HepG2 (cell line): Measurements from ENCODE around the gene SLC1A4. TPM values are rescaled to one million over a fixed set of nuclear protein-coding genes. Genes with fewer than 3 reads are reported as not detected.

ENCODE experiments used
- EZH2 ChIP-seq: conservative IDR thresholded peaks from 2 replicates; pipeline ENCODE4 v1.6.1; 2012; ENCODE audit warnings: mild to moderate bottlenecking, low read depth, low read length, moderate library complexity
- HMGA1 ChIP-seq: sonication (generic); formaldehyde crosslinking; conservative IDR thresholded peaks from 2 replicates; pipeline ENCODE4 v1.4.0; 2020; ENCODE audit warnings: missing genetic modification reagents
- MAFG ChIP-seq: sonication (generic); formaldehyde crosslinking; IDR thresholded peaks from 2 replicates; pipeline ENCODE4 v1.5.1; 2020; ENCODE audit warnings: mild to moderate bottlenecking, missing genetic modification reagents
- NKX3-1 ChIP-seq: sonication (generic); formaldehyde crosslinking; IDR thresholded peaks from 2 replicates; pipeline ENCODE4 v1.5.0; 2020; ENCODE audit warnings: missing genetic modification reagents
- PRMT3 ChIP-seq: sonication (generic); formaldehyde crosslinking; IDR thresholded peaks from 2 replicates; pipeline ENCODE4 v1.8.1; 2022; ENCODE audit warnings: low read depth, mild to moderate bottlenecking, moderate library complexity, missing genetic modification reagents, borderline replicate concordance
- RARA ChIP-seq: IDR thresholded peaks from 2 replicates; pipeline ENCODE4 v1.6.1; 2016; ENCODE audit warnings: missing genetic modification reagents, missing compliant biosample characterization
- ZBTB38 ChIP-seq: sonication (generic); formaldehyde crosslinking; IDR thresholded peaks from 2 replicates; pipeline ENCODE4 v1.5.1; 2020; ENCODE audit warnings: mild to moderate bottlenecking, missing genetic modification reagents
- ZNF101 ChIP-seq: sonication (generic); formaldehyde crosslinking; IDR thresholded peaks from 2 replicates; pipeline ENCODE4 v1.4.0; 2020; ENCODE audit warnings: mild to moderate bottlenecking, low read depth, missing genetic modification reagents, borderline replicate concordance
- ZNF367 ChIP-seq: sonication (generic); formaldehyde crosslinking; IDR thresholded peaks from 2 replicates; pipeline ENCODE4 v1.4.0; 2020; ENCODE audit warnings: missing genetic modification reagents, borderline replicate concordance
- ZNF616 ChIP-seq: sonication (generic); formaldehyde crosslinking; IDR thresholded peaks from 2 replicates; pipeline ENCODE4 v1.5.0; 2020; ENCODE audit warnings: low read depth, mild to moderate bottlenecking, missing genetic modification reagents
- ZNF768 ChIP-seq: sonication (generic); formaldehyde crosslinking; IDR thresholded peaks from 2 replicates; pipeline ENCODE4 v1.4.0; 2020; ENCODE audit warnings: missing genetic modification reagents
- polyA plus RNA-seq, 8 experiments: library from polyadenylated mRNA; depleted of rRNA in 3 of 8; stranded (reverse) in 7 of 8; unstranded in 1 of 8; fragments of >200 nt; fragmentation: Illumina TruSeq in 4 of 8; extraction: Trizol in 4 of 8; gene quantifications; 2 replicates each; pipeline versions ENCODE4 v1.2.1 to v1.2.3, GENCODE V29; 2011 to 2016; ENCODE audit warnings: low read depth in 4 of 8, missing spikeins in 1 of 8, mixed read lengths in 1 of 8; ENCODE audit not compliant: insufficient read depth in 1 of 8
- total RNA-seq, 5 experiments: library from RNA; depleted of rRNA; stranded (reverse); fragments of >200 nt; fragmentation: Illumina TruSeq; extraction: Trizol; gene quantifications; 2 replicates each; pipeline ENCODE4 v1.2.3, GENCODE V29; 2016; ENCODE audit warnings: low read depth in 1 of 5
- TF ChIP-seq, protein P1 (sequence below): sonication (generic); formaldehyde crosslinking; IDR thresholded peaks from 2 replicates; pipeline ENCODE4 v1.4.0; 2020; ENCODE audit warnings: missing genetic modification reagents, borderline replicate concordance
- TF ChIP-seq, protein P2 (sequence below): sonication (generic); formaldehyde crosslinking; IDR thresholded peaks from 2 replicates; pipeline ENCODE4 v1.4.0; 2020; ENCODE audit warnings: missing genetic modification reagents
- TF ChIP-seq, protein P3 (sequence below): sonication (generic); formaldehyde crosslinking; IDR thresholded peaks from 2 replicates; pipeline ENCODE4 v1.8.1; 2023; ENCODE audit warnings: mild to moderate bottlenecking, missing genetic modification reagents
- TF ChIP-seq, protein P4 (sequence below): sonication (generic); formaldehyde crosslinking; IDR thresholded peaks from 2 replicates; pipeline ENCODE4 v1.4.0; 2020; ENCODE audit warnings: missing genetic modification reagents
- TF ChIP-seq, protein P5 (sequence below): IDR thresholded peaks from 2 replicates; pipeline ENCODE4 v1.6.1; 2012; ENCODE audit warnings: low read length, improper control_type of control experiment

SLC1A4 gene
- total and polyA plus RNA-seq, 2 of the 13 experiments (the other 11 are each of a cell fraction or from before 2014, with no cell fraction given) = 21.0 to 39.6 TPM

DNA sequence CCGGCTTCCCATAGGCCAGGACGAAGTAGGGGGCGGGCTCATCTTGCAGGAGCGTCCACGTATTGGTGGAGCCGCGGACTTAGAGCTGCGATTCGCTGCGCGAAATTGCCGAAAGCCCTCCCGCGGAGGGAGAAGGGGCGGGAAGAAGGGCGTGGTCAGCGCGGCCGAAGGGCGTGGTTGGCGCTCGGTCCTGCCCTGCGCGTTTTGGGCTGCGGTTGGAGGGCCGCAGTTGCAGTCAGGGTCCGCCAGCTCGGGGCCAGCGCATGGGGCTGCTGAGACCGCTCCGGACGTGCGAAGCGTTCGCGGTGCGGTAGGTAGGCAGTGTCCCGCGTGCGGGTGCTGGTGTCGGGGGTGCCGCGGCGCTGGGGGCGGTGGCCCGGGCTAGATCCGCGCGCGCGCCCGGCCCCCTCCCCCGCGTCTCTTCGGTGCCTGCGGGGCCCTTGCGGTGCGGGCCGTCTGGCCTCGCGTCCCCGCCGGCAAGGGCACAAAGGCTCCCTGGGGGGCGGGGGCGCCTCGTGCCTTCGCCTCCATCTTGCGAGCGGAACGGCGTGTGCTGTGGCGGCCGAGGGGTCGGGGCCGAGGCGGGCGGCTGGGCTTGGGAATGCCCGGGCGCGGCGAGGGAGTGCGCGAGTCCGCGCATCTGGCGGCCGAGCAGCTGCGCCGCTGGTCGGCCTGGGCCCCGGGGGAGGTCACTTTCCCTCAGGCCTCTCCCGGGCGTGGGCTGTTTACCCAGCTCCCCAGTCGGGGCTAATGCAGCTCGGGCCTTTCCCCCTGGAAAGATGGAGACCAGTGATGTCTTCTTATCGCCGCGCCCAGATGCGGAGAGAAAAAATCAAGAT lies 67.2 kb downstream of the SLC1A4 start, which contains the start of gene CEP68 (continued):
- TF ChIP-seq, protein P1, sequence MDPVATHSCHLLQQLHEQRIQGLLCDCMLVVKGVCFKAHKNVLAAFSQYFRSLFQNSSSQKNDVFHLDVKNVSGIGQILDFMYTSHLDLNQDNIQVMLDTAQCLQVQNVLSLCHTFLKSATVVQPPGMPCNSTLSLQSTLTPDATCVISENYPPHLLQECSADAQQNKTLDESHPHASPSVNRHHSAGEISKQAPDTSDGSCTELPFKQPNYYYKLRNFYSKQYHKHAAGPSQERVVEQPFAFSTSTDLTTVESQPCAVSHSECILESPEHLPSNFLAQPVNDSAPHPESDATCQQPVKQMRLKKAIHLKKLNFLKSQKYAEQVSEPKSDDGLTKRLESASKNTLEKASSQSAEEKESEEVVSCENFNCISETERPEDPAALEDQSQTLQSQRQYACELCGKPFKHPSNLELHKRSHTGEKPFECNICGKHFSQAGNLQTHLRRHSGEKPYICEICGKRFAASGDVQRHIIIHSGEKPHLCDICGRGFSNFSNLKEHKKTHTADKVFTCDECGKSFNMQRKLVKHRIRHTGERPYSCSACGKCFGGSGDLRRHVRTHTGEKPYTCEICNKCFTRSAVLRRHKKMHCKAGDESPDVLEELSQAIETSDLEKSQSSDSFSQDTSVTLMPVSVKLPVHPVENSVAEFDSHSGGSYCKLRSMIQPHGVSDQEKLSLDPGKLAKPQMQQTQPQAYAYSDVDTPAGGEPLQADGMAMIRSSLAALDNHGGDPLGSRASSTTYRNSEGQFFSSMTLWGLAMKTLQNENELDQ (CRISPR knock-in tag) = no peak
- peak; percentile 68; the same call in 1 of the 2 replicates for TF ChIP-seq ZNF768
- TF ChIP-seq, protein P2, sequence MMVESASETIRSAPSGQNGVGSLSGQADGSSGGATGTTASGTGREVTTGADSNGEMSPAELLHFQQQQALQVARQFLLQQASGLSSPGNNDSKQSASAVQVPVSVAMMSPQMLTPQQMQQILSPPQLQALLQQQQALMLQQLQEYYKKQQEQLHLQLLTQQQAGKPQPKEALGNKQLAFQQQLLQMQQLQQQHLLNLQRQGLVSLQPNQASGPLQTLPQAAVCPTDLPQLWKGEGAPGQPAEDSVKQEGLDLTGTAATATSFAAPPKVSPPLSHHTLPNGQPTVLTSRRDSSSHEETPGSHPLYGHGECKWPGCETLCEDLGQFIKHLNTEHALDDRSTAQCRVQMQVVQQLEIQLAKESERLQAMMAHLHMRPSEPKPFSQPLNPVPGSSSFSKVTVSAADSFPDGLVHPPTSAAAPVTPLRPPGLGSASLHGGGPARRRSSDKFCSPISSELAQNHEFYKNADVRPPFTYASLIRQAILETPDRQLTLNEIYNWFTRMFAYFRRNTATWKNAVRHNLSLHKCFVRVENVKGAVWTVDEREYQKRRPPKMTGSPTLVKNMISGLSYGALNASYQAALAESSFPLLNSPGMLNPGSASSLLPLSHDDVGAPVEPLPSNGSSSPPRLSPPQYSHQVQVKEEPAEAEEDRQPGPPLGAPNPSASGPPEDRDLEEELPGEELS (CRISPR knock-in tag) = 0 out of 2 replicates have a peak, but pooled peaks have one; percentile 18
- no peak; the same call in 1 of the 2 replicates for TF ChIP-seq RARA (CRISPR knock-in tag)
- TF ChIP-seq, protein P3, sequence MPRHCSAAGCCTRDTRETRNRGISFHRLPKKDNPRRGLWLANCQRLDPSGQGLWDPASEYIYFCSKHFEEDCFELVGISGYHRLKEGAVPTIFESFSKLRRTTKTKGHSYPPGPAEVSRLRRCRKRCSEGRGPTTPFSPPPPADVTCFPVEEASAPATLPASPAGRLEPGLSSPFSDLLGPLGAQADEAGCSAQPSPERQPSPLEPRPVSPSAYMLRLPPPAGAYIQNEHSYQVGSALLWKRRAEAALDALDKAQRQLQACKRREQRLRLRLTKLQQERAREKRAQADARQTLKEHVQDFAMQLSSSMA (CRISPR knock-in tag) = no peak
- TF ChIP-seq NKX3-1 (CRISPR knock-in tag) = peak; percentile 73; the same call in 1 of the 2 replicates
- TF ChIP-seq MAFG (CRISPR knock-in tag) = no peak
- peak; percentile 85 for TF ChIP-seq PRMT3 (CRISPR knock-in tag)
- peak; percentile 91 for TF ChIP-seq ZNF616
- TF ChIP-seq HMGA1 = no peak
- TF ChIP-seq ZBTB38 (CRISPR knock-in tag) = peak; percentile 69
- peak; percentile 80; the same call in 1 of the 2 replicates for TF ChIP-seq ZNF367 (CRISPR knock-in tag)
- TF ChIP-seq, protein P4, sequence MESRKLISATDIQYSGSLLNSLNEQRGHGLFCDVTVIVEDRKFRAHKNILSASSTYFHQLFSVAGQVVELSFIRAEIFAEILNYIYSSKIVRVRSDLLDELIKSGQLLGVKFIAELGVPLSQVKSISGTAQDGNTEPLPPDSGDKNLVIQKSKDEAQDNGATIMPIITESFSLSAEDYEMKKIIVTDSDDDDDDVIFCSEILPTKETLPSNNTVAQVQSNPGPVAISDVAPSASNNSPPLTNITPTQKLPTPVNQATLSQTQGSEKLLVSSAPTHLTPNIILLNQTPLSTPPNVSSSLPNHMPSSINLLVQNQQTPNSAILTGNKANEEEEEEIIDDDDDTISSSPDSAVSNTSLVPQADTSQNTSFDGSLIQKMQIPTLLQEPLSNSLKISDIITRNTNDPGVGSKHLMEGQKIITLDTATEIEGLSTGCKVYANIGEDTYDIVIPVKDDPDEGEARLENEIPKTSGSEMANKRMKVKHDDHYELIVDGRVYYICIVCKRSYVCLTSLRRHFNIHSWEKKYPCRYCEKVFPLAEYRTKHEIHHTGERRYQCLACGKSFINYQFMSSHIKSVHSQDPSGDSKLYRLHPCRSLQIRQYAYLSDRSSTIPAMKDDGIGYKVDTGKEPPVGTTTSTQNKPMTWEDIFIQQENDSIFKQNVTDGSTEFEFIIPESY (CRISPR knock-in tag) = no peak
- TF ChIP-seq, protein P5, sequence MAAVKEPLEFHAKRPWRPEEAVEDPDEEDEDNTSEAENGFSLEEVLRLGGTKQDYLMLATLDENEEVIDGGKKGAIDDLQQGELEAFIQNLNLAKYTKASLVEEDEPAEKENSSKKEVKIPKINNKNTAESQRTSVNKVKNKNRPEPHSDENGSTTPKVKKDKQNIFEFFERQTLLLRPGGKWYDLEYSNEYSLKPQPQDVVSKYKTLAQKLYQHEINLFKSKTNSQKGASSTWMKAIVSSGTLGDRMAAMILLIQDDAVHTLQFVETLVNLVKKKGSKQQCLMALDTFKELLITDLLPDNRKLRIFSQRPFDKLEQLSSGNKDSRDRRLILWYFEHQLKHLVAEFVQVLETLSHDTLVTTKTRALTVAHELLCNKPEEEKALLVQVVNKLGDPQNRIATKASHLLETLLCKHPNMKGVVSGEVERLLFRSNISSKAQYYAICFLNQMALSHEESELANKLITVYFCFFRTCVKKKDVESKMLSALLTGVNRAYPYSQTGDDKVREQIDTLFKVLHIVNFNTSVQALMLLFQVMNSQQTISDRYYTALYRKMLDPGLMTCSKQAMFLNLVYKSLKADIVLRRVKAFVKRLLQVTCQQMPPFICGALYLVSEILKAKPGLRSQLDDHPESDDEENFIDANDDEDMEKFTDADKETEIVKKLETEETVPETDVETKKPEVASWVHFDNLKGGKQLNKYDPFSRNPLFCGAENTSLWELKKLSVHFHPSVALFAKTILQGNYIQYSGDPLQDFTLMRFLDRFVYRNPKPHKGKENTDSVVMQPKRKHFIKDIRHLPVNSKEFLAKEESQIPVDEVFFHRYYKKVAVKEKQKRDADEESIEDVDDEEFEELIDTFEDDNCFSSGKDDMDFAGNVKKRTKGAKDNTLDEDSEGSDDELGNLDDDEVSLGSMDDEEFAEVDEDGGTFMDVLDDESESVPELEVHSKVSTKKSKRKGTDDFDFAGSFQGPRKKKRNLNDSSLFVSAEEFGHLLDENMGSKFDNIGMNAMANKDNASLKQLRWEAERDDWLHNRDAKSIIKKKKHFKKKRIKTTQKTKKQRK = no peak
- TF ChIP-seq ZNF101 (CRISPR knock-in tag) = 0 out of 2 replicates have a peak, but pooled peaks have one; percentile 79
- TF ChIP-seq EZH2 = no peak
